Activated CD4-positive, alpha-beta T cell treated with anti-CD3 and anti-CD28 coated beads, Interleukin-2, amount 50 U/mL, for 24 hours (primary cell): ENCODE measurements around the gene C1QTNF5.
A peak's percentile ranks its signal among the peaks of the same experiment; 100 is the strongest.
"Not testable (repeated sequence)": the region's sequence is repeated elsewhere in the genome, so short reads cannot be mapped to it uniquely, and the experiment has no call there.

Experiments used
- DNase-seq, 2 donors: peaks; one replicate each; pipeline ENCODE4 v3.0.0-alpha.2; 2020; ENCODE audit warnings: low read depth in 1 of 2, low spot score in 1 of 2

Gene C1QTNF5, protein sequence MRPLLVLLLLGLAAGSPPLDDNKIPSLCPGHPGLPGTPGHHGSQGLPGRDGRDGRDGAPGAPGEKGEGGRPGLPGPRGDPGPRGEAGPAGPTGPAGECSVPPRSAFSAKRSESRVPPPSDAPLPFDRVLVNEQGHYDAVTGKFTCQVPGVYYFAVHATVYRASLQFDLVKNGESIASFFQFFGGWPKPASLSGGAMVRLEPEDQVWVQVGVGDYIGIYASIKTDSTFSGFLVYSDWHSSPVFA

DNA sequence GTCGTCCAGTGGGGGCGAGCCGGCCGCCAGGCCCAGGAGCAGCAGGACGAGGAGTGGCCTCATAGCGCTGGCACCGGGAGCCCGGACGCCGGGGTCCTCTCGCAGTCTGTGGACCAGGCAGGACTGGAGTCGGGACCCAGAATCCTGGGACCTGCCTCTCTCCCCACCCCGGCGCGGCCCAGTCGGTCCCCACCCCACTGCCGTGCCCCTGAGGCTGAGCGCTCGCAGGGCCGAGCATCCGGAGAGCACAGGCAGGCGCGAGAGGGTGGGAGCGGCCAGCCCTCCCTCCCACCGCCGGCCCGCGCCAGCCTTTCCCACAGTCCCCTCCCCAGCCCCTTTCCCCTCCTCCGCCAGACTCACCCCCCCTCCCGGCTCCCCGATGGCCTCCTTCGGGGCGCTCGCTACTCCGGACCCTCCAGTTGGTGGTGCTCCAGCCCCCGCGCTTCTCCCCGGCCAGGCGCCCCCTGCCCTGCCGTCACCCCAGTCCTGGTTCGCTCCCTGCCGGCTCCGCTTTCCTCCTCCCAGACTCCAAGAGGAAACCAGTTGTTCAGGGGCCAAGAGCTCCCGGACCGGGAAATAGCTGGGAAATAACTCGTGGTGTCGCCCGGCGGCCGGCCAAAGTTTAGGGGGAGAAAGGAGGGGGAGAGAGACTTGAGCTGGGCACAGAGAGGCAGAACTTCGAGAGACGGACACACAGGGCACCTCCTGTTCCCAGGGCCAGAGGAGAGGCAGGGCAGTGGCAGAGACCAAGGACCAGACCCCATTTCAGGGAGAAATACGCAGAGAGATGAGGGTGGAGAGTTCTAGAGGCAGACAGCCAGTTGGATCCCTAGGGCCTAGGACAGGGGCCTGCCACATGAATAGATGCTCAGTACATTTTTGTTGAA lies at the start of gene C1QTNF5:
Gene C1QTNF5, minus strand, starts transcription at position 549 of the 887 bp plus-strand sequence. Its CDS starts 486 bp downstream, at position 63.
- no peak for DNase-seq

DNA sequence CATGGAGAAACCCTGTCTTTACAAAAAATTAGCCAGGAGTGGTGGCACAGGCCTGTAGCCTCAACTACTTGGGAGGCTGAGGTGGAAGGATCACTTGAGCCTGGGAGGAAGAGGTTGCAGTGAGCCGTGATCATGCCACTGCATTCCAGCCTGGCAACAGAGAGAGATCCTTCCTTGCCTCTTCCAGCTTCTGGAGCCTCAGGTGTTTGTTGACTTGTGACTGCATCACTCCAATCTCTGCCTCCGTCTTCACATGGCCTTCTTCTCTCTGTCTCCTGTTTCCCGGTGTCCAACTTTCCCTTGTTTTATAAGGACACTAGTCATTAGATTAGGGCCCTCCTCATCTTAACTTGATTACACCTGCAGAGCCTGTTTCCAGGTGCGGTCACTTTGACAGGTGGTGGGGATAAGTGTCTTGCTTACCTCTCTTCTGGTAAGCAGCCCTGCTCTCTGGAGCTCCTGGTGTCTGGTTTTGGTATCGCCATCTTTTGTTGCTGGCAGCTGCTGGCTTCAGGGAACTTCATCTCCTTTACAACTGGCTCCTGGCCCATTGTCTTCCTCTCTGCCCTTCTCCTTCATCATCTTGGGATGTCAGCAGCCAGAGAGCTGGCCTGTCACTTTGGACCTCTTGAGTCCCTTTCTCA lies 49.0 kb upstream of the C1QTNF5 start:
- DNase-seq, result no peak

DNA sequence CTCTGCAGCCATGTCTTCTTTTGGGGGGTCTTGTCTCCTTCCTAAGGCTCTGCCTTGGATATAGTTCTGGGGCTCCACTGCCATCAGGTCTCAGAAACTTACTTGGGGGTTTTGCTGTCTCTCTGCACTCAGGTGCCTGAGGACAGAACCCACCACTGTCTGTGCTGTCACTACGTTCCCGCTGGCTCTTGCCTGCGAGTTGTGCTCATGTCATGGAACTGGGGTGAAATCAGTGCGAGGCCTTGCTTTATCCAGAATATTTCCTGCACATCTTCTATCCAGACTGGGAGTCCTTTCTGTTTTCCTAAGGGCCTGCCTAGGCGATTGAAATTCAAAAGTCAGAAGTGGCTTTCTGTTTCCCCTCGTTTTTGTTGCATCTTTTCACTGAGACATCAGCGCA lies 47.4 kb upstream of the C1QTNF5 start:
- no peak for DNase-seq

DNA sequence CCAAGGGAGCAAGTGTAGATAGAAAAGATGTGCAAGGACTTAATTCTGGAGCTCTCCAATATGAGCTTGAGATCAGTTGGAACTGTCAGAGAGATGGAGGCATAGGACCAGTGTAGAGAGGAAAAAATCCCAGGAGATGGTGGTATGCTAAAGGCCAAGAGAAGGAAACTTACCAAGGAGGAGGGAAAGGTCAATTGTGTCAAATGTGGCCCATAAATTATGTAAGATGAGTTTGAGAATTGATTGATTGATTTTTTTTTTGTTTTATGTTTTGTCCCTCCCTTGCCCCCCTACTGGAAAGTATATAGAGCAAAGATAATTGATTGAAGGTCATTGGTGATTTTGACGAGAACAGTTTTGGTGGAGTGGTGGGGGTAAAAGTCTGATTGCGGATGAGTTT lies 43.6 kb upstream of the C1QTNF5 start:
- DNase-seq, result no peak

DNA sequence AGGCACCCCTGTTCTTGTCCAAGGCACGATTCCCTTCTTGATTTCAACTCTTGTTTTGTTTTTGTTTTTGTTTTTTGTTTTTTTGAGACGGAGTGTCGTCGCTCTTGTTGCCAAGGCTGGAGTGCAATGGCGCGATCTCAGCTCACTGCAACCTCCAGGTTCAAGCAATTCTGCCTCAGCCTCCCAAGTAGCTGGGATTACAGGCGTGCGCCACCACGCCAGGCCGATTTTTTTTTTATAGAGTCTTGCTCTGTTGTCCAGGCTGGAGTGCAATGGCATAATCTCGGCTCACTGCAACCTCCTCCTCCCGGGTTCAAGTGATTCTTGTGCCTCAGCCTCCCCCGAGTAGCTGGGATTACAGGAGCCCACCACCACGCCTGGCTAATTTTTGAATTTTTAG lies 41.8 kb upstream of the C1QTNF5 start:
- not testable (repeated sequence) for DNase-seq

DNA sequence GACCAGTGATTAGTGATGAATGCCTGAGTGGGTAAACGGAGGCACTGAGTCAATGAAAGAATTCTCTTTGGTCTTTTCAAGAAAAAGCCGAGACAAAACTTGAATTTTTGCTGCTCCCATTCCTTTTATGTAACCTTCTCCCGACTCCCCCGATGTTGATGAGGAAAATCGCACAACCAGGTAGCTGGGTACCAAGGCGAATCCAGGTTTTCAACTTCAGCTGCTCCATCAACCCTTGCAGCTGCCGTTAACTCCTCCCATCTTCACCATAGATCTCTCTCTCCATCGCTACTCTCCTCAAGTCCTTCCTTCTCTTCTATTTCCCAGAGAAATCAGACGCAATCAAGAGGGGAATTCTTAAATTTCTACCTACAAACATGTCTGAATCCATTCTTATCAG lies 41.4 kb upstream of the C1QTNF5 start:
- DNase-seq, result no peak

DNA sequence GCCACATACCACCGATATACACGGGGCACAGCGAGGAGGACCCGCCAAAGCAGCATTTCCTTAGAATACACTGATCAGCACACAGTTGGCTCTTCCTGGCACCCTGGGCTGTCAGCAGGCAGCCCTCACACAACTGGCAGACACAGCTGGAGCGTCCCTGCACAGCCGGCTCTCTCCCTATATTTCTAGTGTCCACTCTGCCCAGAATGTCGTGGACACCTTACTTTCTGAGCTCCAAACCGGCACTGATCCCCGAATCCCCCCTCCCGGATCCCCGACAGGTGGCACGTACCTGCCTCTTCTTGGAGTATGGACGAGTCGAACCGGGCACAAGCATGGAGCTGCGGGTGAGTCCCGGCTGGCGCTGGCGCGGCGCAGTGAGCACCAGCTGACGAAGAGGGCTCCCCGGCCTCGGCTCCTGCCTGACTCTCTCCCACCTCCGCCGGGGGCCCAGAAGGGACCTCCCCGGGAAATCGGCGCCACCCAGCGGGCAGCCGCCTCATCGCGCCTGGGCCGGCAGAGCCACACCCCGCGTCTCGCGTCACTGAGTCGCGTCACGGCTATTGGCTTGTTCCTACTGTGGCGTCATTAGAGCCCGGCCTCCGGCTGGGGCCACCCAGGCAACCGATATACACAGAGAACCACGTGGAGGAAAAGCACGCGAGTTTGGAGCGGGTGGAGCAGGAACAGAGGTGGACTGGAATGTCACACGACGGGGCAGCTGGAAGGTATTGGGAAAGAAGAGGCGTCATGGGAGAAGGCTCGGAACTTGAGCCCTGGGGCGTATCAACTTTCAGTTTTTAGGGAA lies 40.7 kb upstream of the C1QTNF5 start, which contains the start of gene USP2:
Gene USP2, minus strand, starts transcription at position 510 of the 808 bp plus-strand sequence. CDS start 8,210 bp downstream, outside the sequence.
- peak; percentile 91 to 93 for DNase-seq

DNA sequence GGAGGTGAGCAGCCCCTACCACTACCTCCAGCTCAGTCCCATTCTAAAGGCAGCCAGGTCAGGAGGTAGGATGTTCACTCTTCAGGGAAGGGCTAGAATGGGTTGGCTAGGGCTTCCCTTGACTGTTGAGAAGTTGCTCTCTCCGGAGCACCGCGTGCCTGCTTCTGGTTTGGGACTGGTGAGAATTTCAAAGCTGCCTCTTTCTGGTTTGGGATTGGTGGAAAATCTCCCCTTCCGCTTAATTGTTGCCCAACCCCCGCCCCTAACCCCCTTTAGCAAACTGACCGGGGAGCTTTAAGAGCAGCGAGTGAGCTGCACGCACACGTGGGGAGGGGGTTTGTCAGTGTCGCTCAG lies 40.1 kb upstream of the C1QTNF5 start:
- DNase-seq, result no peak

DNA sequence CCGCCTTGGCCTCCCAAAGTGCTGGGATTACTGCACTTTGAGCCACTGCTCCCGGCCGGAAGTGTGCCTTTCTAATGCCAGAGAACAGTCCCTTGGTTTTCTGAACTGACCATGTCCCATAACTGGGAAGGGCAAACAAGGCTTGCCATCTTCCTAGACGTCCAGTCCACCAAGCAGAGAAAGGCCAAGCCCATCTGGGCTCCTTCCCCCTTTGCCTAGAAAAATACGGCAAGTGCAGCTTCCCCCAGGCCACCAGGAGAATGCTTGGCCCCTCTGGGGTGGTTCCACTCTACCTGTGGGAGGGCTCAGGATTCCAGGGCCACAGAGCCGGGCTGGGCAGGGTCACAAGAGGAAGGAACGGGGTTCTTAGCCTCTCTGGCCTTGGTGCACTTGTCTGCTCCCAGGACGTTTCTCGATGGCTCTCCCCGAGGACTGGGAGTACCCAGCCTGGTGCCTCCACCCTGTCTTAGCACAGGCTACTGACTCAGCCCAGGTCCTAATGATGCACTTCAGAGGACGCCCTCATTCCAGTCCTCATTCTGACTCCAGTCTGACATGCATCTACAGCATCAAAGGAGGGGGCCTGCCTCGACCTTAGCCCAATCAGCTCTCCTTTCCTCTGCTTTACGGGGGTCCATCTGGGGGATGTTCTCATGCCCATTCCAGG lies 39.6 kb upstream of the C1QTNF5 start:
- no peak for DNase-seq

DNA sequence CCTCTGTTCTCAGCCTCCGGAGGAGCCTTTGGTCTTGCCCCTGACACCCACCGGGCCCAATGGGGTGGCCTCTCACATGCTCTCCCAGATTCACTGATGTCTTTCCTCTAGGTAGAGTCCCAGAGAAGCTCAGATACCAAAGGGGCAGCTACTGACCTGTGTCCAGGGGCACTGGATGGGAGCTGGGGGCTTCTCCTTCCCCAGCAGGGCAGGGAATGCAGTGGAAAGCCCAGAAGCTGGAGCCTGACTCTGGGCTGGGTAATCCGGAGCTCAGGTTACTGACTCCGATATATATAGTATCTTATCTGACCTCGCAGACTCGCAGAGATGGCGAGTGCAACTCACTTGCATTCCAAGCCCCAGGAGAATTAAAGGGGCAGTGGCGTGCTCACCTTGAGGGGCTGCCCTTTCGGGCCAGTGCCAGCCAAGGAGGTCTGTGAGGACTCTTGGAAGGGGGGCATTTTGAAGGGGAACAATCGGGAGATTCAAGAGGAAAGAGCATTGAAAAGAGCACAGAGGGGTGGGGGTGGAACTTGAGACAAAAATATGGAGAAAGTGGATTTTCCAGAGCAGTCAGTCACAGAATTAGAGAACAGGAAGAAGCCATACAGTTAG lies 38.3 kb upstream of the C1QTNF5 start:
- no peak for DNase-seq

DNA sequence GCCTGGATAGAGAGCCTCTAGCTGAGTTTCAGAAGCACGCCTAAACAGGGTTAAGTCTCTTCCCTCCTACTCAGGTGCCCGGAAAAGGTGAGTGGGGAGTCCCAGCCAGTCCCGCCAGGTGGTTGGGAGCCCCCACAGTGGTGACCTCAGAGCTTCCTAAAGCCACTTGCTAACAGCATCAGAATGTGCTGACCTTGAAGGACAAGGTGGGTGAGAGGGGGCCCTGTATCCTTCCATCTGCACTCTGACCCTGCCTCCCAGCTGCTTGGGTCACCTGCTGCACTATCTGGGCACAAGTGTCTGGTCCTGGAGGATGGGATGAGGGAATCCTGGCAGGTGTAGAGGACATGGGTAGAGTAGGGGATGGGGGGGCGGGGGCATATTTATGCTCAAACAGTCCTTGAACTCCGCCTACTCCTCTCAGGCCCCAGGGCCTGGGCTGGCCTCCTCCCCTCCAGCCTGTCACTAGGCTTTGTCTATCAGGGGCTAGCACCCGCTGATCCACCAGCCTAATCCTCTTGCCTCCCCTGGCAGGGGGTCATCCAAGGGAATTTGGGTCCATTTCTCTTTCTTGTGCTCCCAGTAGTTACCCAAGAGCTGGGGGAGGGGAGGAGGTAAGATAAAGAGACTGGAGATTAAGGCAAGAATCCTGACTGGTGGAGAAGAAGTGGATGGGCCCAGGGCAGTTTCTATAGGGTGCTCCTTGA lies 37.4 kb upstream of the C1QTNF5 start:
- no peak for DNase-seq

DNA sequence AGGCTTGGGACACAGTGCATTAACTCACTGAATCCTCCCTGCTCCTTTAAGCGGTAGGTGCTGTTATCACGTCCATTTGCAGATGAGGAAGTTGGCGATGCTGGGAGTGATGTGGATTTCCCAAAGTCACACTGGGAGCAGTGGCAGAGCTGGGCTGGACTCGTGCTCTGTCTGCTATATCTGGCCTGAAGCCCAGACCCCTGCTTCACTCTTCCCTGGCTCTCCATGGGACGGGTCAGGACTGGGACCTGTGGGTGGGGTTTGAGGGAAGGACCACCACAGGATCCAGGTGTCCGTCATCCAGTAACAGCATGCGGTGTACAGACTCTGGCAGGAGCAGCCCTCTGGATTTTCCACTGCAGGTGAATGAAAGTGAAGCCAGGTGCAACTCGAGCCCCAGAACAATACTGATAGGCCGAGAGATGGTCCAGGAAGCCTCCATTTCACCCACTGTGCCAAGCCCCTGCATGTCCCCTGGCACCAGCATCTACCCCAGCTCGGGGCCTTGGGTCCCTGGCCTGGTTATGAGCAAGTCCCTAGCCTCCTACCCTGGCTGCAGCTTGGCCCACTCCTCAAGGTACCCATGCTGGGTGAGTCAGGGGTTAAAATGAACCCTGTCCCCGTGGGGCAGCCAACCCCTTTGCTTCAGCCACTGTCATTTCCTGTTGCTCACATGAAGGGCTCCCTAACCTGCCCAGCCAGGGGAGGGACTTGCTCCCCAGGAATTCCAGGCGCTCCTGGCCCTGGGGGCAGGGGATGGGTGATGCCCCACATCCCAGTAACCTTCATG lies 36.6 kb upstream of the C1QTNF5 start:
- no peak for DNase-seq

DNA sequence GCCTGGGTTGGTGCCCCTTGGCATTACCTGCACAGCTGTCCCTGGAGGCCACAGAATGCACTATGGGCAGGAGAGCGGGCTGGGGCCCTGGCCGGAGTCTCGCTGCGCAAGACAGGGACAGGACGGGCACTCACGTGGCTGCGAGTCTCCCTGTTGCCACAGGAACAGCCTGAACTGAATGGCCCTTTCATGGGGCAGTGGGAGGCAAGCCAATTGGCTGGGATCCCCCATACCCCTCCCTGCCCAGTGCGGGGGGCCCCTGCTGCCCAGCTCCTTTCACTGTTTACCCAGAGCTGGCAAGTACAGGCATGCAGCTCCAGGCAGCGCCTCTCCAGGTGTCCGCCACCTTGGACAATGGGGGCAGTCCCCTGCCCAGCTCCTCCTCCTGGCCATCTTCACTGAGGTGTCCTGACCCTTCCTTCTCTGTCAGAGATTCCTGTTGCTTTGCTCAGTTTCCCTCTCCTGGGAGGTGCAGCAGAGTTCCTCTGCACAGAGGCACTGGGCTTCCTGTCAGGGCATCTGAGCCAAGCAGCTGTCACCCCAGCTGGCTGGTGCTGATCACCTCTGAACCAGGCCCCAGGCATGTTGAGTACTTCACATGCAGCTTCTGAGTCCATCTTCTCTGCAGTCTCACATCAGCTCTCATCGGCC lies 35.6 kb upstream of the C1QTNF5 start:
- no peak for DNase-seq

DNA sequence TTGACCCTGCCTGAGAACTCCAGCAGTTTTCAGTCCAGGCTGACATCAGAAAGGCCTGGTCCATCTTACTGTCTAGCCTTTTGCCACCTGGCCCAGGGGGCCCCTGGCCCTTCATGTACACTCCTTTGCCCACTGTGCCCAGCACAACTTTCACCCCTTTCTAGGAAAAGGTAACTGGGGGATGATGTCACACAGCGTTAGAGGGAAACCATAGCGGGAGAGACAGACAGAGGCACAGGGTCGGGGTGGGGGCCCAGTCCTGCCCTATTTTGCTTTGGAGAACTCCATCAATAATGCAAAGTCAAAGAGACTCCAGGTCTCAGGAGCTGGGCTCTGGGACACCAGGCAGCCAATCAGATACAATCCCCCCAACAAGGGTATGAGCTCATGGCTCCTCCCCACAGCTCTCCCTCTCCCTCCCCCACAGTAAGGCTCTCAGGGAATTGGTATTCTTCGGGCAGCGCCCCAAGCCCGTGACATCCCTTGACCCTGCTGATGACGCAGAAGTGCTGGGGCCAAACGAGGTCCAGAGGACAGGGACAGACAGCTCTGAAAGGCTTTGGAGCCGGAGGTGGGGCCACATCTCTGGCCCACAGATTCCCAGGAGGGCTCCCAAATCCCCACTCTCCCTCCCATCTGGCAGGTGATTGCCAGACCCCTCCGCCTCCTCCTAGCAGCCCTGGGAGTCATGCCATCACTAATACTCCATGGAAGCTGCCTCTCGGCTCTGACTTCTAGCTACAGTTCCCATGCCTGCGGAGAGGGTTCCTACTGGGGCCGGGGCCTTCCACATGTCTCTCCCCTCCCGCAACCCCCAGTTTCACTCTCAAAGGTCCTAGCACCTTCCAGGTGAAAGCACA lies 34.9 kb upstream of the C1QTNF5 start:
- DNase-seq, result no peak

DNA sequence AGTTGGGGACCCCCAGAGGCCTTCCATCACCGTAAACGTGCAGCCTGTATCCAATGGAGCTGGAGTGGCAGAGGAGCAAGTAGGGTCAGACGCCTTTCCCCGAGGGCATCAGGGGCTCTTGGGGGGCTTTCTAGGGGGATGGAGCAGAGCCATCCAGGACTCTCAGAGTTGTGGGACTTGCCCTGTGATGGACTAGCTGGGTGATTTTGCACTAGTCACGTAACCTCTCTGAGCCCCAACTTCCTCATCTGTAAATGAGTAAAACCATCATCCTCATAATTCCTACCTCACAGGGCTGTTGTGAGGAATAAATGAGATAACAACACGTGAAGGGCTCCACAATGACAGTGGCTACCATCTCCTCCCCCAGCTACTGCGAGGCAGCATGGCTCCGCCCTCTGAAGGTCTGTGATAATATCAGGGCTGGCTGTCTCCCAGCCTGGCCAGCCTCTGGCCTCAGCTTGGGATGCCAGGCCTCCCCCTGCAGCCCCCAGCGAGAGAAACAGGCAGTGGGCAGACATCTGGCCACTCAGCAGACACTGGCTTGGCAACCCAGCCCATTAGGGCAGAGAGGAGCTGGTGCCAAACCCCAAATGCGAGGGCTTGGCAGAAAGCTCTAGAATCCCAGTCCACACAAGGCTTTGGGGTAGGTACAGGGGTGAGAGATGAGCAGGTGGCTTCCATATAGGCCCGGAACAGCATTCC lies 34.1 kb upstream of the C1QTNF5 start:
- no peak for DNase-seq

DNA sequence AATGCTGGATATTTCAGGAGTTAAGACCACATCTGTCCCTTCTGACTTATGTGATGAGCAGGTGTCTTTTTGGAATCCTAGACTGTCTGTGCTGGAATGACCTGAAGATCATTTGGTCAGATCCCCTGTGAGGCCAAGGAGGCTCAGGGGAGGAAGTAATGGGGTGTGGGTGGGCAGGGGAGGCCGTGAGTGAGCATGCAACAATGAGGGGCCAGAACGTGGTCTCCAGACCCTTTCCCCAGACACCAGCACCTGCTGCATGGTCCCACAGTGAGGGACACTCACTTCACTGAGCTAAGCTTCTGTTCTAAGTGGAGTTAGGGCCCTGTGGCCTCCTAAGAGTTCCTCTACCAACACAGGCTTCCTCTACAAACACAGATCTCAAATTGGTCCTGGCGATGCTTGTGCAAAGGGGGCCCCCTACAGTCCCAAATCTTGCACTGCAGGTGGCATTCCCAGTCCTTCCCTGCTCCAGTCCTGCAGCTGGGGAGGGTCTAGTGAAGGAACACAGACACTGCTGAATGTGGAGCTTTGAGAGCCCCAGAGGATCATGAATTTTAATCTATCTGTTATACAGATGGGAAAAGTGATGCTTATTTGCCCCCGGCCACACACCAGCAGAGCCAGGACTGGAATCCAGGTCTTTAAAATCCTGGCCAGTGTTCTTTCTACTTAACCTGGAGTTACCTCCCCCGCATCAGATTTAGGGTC lies 33.4 kb upstream of the C1QTNF5 start:
- DNase-seq, result no peak
